NT2/D1 (cell line): ENCODE data around the gene WDR73.

Experiments
- SUZ12 ChIP-seq: IDR thresholded peaks from 2 replicates; pipeline ENCODE4 v1.6.1; 2011; ENCODE audit not compliant: insufficient read length, insufficient read depth; ENCODE audit errors: extremely low read depth
- YY1 ChIP-seq: IDR thresholded peaks from 2 replicates; pipeline ENCODE4 v1.6.1; 2011; ENCODE audit not compliant: insufficient read length, insufficient read depth
- ZNF274 ChIP-seq: IDR thresholded peaks from 2 replicates; pipeline ENCODE4 v1.6.1; 2011; ENCODE audit warnings: mild to moderate bottlenecking, low read depth, low read length

DNA sequence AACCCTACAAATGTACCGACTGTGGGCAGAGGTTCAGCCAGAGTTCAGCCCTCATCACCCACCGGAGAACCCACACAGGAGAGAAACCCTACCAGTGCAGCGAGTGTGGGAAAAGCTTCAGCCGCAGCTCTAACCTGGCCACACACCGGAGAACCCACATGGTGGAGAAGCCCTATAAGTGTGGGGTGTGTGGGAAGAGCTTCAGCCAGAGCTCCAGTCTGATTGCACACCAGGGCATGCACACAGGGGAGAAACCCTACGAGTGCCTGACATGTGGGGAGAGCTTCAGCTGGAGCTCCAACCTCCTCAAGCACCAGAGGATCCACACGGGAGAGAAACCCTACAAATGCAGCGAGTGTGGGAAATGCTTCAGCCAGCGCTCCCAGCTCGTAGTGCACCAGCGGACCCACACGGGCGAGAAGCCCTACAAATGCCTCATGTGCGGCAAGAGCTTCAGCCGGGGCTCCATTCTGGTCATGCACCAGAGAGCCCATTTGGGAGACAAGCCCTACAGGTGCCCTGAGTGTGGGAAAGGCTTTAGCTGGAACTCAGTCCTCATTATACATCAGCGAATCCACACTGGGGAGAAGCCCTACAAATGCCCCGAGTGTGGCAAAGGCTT, 32.6 kb downstream of the WDR73 start:
- TF ChIP-seq ZNF274: peak; percentile 27; the same call in 1 of the 2 replicates
- no peak for TF ChIP-seq YY1
- no peak for TF ChIP-seq SUZ12
